GM12874 (cell line): ENCODE measurements around the gene MAP7D1.

Experiments used
- TF ChIP-seq, protein P1 (sequence below): IDR thresholded peaks from 2 replicates; pipeline ENCODE4 v1.5.1; 2011; ENCODE audit warnings: low read depth, mild to moderate bottlenecking, control low read depth, low read length, moderate library complexity; ENCODE audit not compliant: insufficient read depth

Gene MAP7D1

GRCh38 chr1:36155408-36156328 is at the start of gene MAP7D1:
TSS of gene MAP7D1 (plus strand) at chr1:36156160. CDS start at chr1:36156418, 258 bp downstream.
- TF ChIP-seq, protein P1, sequence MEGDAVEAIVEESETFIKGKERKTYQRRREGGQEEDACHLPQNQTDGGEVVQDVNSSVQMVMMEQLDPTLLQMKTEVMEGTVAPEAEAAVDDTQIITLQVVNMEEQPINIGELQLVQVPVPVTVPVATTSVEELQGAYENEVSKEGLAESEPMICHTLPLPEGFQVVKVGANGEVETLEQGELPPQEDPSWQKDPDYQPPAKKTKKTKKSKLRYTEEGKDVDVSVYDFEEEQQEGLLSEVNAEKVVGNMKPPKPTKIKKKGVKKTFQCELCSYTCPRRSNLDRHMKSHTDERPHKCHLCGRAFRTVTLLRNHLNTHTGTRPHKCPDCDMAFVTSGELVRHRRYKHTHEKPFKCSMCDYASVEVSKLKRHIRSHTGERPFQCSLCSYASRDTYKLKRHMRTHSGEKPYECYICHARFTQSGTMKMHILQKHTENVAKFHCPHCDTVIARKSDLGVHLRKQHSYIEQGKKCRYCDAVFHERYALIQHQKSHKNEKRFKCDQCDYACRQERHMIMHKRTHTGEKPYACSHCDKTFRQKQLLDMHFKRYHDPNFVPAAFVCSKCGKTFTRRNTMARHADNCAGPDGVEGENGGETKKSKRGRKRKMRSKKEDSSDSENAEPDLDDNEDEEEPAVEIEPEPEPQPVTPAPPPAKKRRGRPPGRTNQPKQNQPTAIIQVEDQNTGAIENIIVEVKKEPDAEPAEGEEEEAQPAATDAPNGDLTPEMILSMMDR = no peak

DNA sequence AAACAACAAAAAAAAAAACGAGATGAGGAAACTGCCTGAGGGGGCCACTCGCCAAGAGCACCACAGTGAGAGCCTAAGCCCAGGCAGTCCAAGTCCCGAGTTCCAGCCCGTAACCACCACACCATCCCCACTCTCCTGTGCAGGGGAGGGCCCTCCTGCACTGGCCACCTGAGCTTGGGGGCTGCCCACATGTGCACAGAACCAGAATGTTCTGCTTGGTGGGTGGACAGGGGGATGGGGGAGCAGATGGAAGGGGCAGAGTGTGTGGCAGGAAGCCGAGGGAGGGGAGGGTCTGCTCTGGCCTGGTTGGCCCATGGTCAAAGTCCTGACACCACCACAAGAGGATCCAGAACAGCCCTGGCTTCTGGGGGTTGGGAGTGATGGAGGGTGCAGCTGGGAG is 49.7 kb upstream of the MAP7D1 start:
- TF ChIP-seq, protein P1 = no peak

DNA sequence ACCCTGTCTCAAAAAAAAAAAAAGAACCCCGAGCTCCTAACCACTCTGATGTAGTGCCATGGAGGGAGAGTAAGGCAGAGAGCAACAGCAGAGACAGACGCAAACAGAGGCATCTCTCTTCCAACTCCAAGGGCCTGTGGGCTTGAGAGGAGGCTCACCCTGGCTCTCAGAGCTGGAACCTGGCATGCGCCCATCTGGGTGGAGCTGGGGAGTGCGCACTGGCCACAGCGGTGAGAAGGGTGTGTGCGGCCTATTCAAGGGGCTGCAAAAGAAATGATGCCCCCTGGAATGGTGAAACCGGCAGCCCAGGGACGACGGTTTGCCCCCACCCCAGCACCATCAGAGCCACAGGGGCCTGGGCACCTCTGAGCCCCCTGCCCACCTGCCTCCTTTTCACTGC is 48.6 kb upstream of the MAP7D1 start:
- TF ChIP-seq, protein P1 = no peak

DNA sequence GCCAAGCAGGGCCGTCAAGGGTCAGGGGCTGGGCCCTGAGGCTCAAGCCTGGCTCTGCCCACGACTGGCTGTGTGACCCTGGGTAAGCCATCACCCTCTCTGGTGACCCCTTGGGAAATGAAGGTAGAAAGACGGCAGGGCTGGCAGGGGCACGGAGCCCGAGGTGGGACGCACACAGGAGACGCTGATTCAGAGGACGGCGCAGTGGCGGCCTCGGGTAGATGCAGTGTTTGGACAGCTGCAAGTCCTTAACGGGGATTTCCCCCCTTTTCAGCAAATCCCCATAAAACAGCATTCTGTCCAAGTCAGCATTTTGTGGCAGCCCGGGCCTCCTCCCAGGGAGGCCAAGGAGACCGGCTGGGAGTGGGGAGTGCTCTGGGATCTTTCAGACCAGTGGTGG is 47.6 kb upstream of the MAP7D1 start:
- TF ChIP-seq, protein P1 = no peak

DNA sequence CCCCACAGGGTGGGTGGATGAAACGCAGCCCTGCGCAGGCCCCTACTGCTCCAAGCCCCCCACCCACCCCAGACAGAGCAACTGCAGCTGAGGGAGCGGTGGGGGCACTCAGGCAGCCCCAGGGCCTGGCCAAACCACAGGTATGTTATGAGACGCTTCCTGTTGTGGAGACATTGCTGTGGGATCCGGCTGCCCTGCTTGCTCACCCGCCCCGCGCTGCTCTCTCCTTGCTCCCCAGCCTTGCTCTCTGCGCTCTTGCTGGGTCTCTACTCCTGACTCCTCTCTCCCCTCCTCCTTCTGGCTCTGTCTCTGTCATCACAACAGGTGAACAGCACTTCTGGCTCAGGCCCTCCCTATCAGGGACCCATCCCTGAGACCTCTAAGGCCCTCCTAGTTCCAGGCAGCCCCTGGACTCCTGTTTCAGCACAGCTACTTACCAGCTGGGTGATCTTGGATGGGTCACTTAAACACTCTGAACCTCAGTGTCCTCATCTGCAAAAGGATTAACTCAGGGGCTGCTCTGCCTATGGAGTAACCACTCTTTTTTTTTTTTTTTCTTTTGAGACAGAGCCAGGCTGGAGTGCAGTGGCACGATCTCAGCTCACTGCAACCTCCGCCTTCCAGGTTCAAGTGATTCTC is 46.8 kb upstream of the MAP7D1 start:
- TF ChIP-seq, protein P1 = no peak

DNA sequence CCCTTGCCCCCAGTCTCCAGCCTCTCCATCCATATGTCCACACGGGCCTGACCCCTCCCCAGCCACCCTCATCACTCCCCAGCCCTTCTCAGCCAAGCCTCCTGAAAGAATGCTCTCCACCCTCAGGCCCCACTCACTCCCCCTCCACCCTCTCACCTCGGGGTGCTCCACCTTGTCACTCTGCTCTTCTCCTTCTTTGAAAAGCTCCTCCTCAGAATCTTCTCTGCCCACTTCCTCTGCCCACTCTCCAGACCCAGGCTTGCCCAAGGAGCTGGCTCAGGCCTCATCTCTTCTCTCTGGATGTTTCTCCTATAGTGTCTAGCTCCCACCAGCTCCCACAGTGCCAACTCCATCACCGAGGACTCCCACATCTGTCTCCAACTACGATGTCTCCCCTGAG is 44.8 kb upstream of the MAP7D1 start:
- TF ChIP-seq, protein P1 = no peak

DNA sequence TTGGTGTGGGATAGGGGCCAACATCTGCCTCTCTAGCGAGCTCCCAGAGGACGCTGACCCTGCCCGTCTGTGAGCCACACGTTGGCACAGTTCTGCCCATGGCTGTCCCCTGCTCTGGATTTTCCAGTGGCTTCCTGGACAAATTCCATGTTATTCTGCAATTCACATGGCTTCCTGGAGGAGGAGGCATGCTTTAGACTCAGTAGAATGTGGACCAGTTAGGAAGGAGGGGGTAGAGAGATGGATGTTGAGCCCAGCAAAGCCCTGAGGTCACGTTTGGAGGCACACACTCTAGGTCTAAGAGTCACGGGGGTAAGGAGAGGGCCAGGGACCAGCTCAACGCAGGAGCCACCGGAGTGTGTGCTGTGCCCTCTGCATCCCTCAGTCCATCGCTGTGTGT is 43.1 kb upstream of the MAP7D1 start:
- TF ChIP-seq, protein P1 = no peak
